Measurements from ENCODE around the gene OAS3. TPM values are rescaled to one million over a fixed set of nuclear protein-coding genes. Genes with fewer than 3 reads are reported as not detected.
"Not testable (repeated sequence)": the region's sequence is repeated elsewhere in the genome, so short reads cannot be mapped to it uniquely, and the experiment has no call there.

The OAS3 gene
- total and polyA plus RNA-seq, 10 donors = 5.0 to 54.5 (median 28.8) TPM

DNA sequence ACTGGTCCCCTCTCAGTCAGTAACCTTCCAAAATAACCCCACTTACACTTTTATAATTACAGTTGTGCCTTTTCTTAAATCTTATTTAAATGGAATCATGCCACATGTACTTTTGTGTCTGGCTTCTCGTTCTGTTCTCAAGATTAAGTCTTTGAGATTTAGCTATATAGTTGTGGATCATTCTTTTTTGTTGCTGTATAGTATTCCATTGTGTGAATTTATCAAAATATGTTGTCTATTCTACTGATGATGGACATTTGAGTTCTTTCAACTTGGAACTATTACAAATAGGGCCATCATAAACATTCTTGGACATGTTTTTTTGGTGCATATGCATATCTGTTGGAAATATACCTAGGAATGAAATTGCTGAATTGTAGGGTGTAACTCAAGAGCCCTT lies 9.0 kb downstream of the OAS3 start:
- TF ChIP-seq POLR2A (IDR thresholded peaks at IDR 0.05) (no peak), POLR2AphosphoS5 (IDR thresholded peaks at IDR 0.05) (no peak)
- TF ChIP-seq, protein P1, sequence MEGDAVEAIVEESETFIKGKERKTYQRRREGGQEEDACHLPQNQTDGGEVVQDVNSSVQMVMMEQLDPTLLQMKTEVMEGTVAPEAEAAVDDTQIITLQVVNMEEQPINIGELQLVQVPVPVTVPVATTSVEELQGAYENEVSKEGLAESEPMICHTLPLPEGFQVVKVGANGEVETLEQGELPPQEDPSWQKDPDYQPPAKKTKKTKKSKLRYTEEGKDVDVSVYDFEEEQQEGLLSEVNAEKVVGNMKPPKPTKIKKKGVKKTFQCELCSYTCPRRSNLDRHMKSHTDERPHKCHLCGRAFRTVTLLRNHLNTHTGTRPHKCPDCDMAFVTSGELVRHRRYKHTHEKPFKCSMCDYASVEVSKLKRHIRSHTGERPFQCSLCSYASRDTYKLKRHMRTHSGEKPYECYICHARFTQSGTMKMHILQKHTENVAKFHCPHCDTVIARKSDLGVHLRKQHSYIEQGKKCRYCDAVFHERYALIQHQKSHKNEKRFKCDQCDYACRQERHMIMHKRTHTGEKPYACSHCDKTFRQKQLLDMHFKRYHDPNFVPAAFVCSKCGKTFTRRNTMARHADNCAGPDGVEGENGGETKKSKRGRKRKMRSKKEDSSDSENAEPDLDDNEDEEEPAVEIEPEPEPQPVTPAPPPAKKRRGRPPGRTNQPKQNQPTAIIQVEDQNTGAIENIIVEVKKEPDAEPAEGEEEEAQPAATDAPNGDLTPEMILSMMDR (IDR thresholded peaks at IDR 0.05 in 8 of 11, conservative IDR thresholded peaks at IDR 0.05 in 3 of 11) = no peak
- H3K4me3 ChIP-seq = no peak overlapping the region
- intact Hi-C loops (cut with DNase I; ENCODE audit: low total_unique reads) = no loop called here
- no peak for DNase-seq
- H3K27ac ChIP-seq = no peak overlapping the region
- H3K36me3 ChIP-seq = peaks cover 0 to 100% (median 59%) of the 10 kb centered on the region in 6 donors
- H3K4me1 ChIP-seq = no peaks in the 10 kb centered on the region
- 0 to 54% (median 44%) methylated on average over 1 of the region's 1 CpG for WGBS, 5 donors
- H3K27me3 ChIP-seq (replicated peaks in 1 of 7) = no peaks in the 10 kb centered on the region
- peaks cover 0 to 17% (median 8%) of the 10 kb centered on the region in 8 donors for H3K9me3 ChIP-seq

- WGBS, 5 donors = 90 to 99% (median 97%) methylated on average over 3 to 5 of the region's 5 CpGs
- intact Hi-C loops (cut with DNase I; ENCODE audit: low total_unique reads) = no loop called here
- peaks cover 0 to 100% (median 59%) of the 10 kb centered on the region in 6 donors for H3K36me3 ChIP-seq
- H3K9me3 ChIP-seq = peaks cover 0 to 21% (median 11%) of the 10 kb centered on the region in 8 donors
- H3K4me3 ChIP-seq = no peak overlapping the region
- DNase-seq = no peak
- H3K27ac ChIP-seq = no peak overlapping the region
- TF ChIP-seq POLR2AphosphoS5 (IDR thresholded peaks at IDR 0.05) (no peak), POLR2A (IDR thresholded peaks at IDR 0.05) (no peak)
- TF ChIP-seq, protein P1 (IDR thresholded peaks at IDR 0.05 in 8 of 11, conservative IDR thresholded peaks at IDR 0.05 in 3 of 11) = no peak
- no peaks in the 10 kb centered on the region for H3K27me3 ChIP-seq (replicated peaks in 1 of 7)
- no peaks in the 10 kb centered on the region for H3K4me1 ChIP-seq
Observed at GRCh38 chr12:112947761-112948160, 9.5 kb downstream of the OAS3 start.

DNA sequence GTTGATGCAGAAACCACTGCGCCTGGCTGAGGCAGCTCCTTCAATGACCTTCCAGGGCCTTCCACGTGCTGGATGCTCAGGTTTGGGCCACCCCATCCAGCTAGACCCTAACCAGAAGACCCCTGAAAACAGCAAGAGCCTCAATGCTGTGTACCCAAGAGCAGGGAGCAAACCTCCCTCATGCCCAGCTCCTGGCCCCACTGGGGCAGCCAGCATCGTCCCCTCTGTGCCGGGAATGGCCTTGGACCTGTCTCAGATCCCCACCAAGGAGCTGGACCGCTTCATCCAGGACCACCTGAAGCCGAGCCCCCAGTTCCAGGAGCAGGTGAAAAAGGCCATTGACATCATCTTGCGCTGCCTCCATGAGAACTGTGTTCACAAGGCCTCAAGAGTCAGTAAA lies 10.5 kb downstream of the OAS3 start:
- no peaks in the 10 kb centered on the region for H3K27me3 ChIP-seq (replicated peaks in 1 of 7)
- peaks cover 0 to 22% (median 11%) of the 10 kb centered on the region in 8 donors for H3K9me3 ChIP-seq
- no peak for DNase-seq
- H3K36me3 ChIP-seq = peaks cover 0 to 95% (median 59%) of the 10 kb centered on the region in 6 donors
- H3K4me3 ChIP-seq = no peak overlapping the region
- WGBS, 5 donors = 90 to 100% (median 93%) methylated on average over 4 to 7 of the region's 7 CpGs
- TF ChIP-seq POLR2A (IDR thresholded peaks at IDR 0.05) (no peak), POLR2AphosphoS5 (IDR thresholded peaks at IDR 0.05) (no peak)
- TF ChIP-seq, protein P1 (IDR thresholded peaks at IDR 0.05 in 8 of 11, conservative IDR thresholded peaks at IDR 0.05 in 3 of 11) = no peak
- no peak overlapping the region for H3K27ac ChIP-seq
- intact Hi-C loops (cut with DNase I; ENCODE audit: low total_unique reads) = no loop called here
- H3K4me1 ChIP-seq = no peaks in the 10 kb centered on the region

- peaks cover 0 to 85% (median 44%) of the 10 kb centered on the region in 6 donors for H3K36me3 ChIP-seq
- no peak for DNase-seq
- H3K27me3 ChIP-seq (replicated peaks in 1 of 7) = no peaks in the 10 kb centered on the region
- H3K9me3 ChIP-seq = peaks cover 0 to 22% (median 11%) of the 10 kb centered on the region in 8 donors
- 91 to 100% (median 97%) methylated on average over 4 to 11 of the region's 11 CpGs for WGBS, 5 donors
- no peak overlapping the region for H3K4me3 ChIP-seq
- intact Hi-C loops (cut with DNase I; ENCODE audit: low total_unique reads) = no loop called here
- H3K27ac ChIP-seq = no peak overlapping the region
- H3K4me1 ChIP-seq = no peaks in the 10 kb centered on the region
- TF ChIP-seq POLR2A (IDR thresholded peaks at IDR 0.05) = no peak
Observed at GRCh38 chr12:112950701-112951100, 12.4 kb downstream of the OAS3 start.

DNA sequence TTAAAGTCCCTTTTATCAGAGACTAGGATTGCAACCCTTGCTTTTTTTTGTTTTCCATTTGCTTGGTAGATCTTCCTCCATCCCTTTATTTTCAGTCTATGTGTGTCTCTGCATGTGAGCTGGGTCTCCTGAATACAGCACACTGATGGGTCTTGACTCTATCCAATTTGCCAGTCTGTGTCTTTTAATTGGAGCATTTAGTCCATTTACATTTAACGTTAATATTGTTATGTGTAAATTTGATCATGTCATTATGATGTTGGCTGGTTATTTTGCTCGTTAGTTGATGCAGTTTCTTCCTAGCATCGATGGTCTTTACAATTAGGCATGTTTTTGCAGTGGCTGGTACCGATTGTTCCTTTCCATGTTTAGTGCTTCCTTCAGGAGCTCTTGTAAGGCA lies 18.9 kb downstream of the OAS3 start:
- peaks cover 0 to 21% (median 8%) of the 10 kb centered on the region in 8 donors for H3K9me3 ChIP-seq
- H3K4me3 ChIP-seq; DNase-seq; H3K4me1 ChIP-seq; H3K27ac ChIP-seq; intact Hi-C loops (cut with DNase I; ENCODE audit: low total_unique reads); H3K27me3 ChIP-seq (replicated peaks in 1 of 7): not testable (repeated sequence)
- peaks cover 0 to 76% (median 17%) of the 10 kb centered on the region in 6 donors for H3K36me3 ChIP-seq
- 92 to 96% (median 94%) methylated on average over 4 of the region's 4 CpGs for WGBS, 5 donors

Measured in spleen (tissue), 11 donors.